Panc1 (cell line): ENCODE data around the gene ZDHHC14. TPM values are rescaled to one million over a fixed set of nuclear protein-coding genes. Genes with fewer than 3 reads are reported as not detected.

Experiments used
- ATAC-seq: fragments of 200-7000 bp; cut with Tn5 transposase; 2 replicates; pipeline ENCODE4 v1.9.1; 2020; ENCODE audit warnings: mild to moderate bottlenecking, moderate library complexity
- BruUV-seq: library from RNA; stranded (reverse); fragments of 400-500 nt; replicated peaks from 2 replicates; lab custom pipeline; 2021; lab: Mats Ljungman, UMichigan
- CTCF ChIA-PET: fragments of 300-600 bp; sonication (Branson Sonifier 250); formaldehyde crosslinking; loops from one replicate; lab custom pipeline; 2022; ENCODE audit warnings: antibody characterized with exemption; lab: Charles Lee
- POLR2A ChIA-PET: fragments of 300-600 bp; sonication (Branson Sonifier 250); formaldehyde crosslinking; loops from one replicate; lab custom pipeline; 2022; ENCODE audit warnings: antibody characterized with exemption; lab: Charles Lee
- DNase-seq: peaks from one replicate; pipeline ENCODE4 v3.0.0-alpha.2; 2010; ENCODE audit warnings: low read depth, low spot score
- H3K27ac ChIP-seq: 2 replicates; pipeline ENCODE4 v1.5.1; 2011; ENCODE audit warnings: mild to moderate bottlenecking, low read length, inconsistent platforms
- H3K27me3 ChIP-seq: fragments of 200-500 bp; sonication (Bioruptor generic); 2 replicates; pipeline ENCODE4 v1.6.0; 2014; ENCODE audit warnings: low read length, inconsistent platforms; ENCODE audit not compliant: control insufficient read depth, insufficient read depth
- H3K36me3 ChIP-seq: fragments of 200-500 bp; sonication (Bioruptor generic); 2 replicates; pipeline ENCODE4 v1.5.1; 2014; ENCODE audit warnings: inconsistent platforms, mild to moderate bottlenecking, low read length, moderate library complexity; ENCODE audit not compliant: control insufficient read depth, insufficient read depth
- H3K4me1 ChIP-seq: 2 replicates; pipeline ENCODE4 v1.5.1; 2011; ENCODE audit warnings: inconsistent platforms, mild to moderate bottlenecking, low read length, moderate library complexity; ENCODE audit not compliant: control insufficient read depth, insufficient read depth
- H3K4me3 ChIP-seq, 2 experiments: 2 replicates each; pipeline ENCODE4 v1.5.1; 2011 to 2012; ENCODE audit warnings: low read depth in 2 of 2, low read length in 2 of 2, mild to moderate bottlenecking in 2 of 2, inconsistent platforms in 1 of 2, moderate library complexity in 1 of 2
- H3K9me3 ChIP-seq: fragments of 200-500 bp; sonication (Bioruptor generic); 2 replicates; pipeline ENCODE4 v1.5.1; 2014; ENCODE audit warnings: low read depth, mild to moderate bottlenecking, inconsistent platforms, low read length, moderate library complexity; ENCODE audit not compliant: control insufficient read depth, insufficient read depth
- POLR2AphosphoS5 ChIP-seq: IDR thresholded peaks from 2 replicates; pipeline ENCODE4 v1.6.1; 2012; ENCODE audit warnings: mild to moderate bottlenecking, low read depth, low read length, moderate library complexity
- SIN3A ChIP-seq: IDR thresholded peaks from 2 replicates; pipeline ENCODE4 v1.6.1; 2012; ENCODE audit warnings: low read depth, mild to moderate bottlenecking, low read length, moderate library complexity, borderline replicate concordance; ENCODE audit not compliant: insufficient read depth
- TCF7L2 ChIP-seq: IDR thresholded peaks from 2 replicates; pipeline ENCODE4 v1.6.1; 2011; ENCODE audit warnings: mild to moderate bottlenecking, low read depth, low read length, inconsistent platforms
- in situ Hi-C: cut with HindIII; loops from 2 replicates; pipeline ENCODE4 v1.10.0; 2016; ENCODE audit warnings: low sequenced_read_pairs, low pct_unique_long_range_greater_than_20kb
- intact Hi-C: fragments of 100-400 bp; cut with micrococcal nuclease; formaldehyde crosslinking; loops from one replicate; pipeline ENCODE4 v1.10.0; 2022; ENCODE audit not compliant: unreplicated experiment
- total RNA-seq: library from RNA; stranded (reverse); gene quantifications from one replicate; pipeline ENCODE4 v1.2.1, GENCODE V29; 2021; ENCODE audit not compliant: unreplicated experiment
- TF ChIP-seq, protein P1 (sequence below): fragments of 450-650 bp; IDR thresholded peaks from 2 replicates; pipeline ENCODE4 v1.5.1; 2017; ENCODE audit warnings: mild to moderate bottlenecking
- TF ChIP-seq, protein P2 (sequence below), 2 experiments: IDR thresholded peaks; 2 replicates each; pipeline ENCODE4 v1.6.1; 2011 to 2012; ENCODE audit warnings: low read depth in 2 of 2, control low read depth in 1 of 2, low read length in 1 of 2, mild to moderate bottlenecking in 1 of 2, moderate library complexity in 1 of 2; ENCODE audit not compliant: insufficient read depth in 1 of 2

The ZDHHC14 gene
- total RNA-seq, 1 experiment from 2014 or later: 19.9 TPM

DNA sequence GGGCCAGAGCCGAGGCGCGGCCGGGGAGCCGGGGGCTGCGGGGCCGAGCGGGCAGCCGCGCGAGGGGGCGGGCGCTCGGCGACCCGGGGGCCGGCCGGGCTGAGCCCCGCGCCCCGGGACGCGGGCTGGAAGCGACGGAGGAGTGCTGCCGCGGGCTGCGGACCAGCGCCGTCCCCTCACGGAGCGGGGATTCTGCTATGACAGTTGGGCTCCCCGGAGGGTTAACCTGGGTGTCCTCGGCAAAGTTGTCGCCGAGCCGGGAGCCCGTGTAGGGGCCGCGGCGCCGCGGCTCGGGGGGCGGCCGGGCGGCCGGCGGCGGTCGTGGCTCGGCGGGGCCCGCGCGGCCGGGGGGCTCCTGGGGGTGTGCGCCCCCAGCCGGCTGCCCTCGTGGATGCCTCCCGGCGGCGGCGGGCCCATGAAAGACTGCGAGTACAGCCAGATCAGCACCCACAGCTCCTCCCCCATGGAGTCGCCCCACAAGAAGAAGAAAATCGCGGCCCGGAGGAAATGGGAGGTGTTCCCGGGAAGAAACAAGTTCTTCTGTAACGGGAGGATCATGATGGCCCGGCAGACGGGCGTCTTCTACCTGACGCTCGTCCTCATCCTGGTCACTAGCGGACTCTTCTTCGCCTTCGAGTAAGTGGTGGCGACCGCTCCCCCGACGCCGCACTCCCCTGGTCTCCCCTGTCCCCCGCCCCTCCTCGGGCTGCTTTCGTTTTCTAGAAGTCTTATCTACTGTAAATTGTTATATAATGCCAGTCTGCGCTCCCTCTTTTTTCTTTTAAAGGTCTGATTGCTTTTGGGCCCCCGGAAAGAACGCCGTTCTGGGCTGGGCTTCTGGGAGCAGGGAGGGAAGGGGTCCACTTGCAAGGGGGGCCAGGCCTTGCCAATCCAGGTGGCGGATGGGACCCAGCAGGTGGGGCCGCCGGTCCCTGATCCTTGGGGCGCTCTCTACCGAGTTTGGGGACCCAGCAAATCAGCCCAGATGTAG is 936 bp downstream of the ZDHHC14 start:
- TF ChIP-seq, protein P1, sequence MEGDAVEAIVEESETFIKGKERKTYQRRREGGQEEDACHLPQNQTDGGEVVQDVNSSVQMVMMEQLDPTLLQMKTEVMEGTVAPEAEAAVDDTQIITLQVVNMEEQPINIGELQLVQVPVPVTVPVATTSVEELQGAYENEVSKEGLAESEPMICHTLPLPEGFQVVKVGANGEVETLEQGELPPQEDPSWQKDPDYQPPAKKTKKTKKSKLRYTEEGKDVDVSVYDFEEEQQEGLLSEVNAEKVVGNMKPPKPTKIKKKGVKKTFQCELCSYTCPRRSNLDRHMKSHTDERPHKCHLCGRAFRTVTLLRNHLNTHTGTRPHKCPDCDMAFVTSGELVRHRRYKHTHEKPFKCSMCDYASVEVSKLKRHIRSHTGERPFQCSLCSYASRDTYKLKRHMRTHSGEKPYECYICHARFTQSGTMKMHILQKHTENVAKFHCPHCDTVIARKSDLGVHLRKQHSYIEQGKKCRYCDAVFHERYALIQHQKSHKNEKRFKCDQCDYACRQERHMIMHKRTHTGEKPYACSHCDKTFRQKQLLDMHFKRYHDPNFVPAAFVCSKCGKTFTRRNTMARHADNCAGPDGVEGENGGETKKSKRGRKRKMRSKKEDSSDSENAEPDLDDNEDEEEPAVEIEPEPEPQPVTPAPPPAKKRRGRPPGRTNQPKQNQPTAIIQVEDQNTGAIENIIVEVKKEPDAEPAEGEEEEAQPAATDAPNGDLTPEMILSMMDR: peak; percentile 62; the same call in 1 of the 2 replicates
- peak; percentile 5; the same call in 1 of the 2 replicates for TF ChIP-seq SIN3A
- TF ChIP-seq, protein P2, sequence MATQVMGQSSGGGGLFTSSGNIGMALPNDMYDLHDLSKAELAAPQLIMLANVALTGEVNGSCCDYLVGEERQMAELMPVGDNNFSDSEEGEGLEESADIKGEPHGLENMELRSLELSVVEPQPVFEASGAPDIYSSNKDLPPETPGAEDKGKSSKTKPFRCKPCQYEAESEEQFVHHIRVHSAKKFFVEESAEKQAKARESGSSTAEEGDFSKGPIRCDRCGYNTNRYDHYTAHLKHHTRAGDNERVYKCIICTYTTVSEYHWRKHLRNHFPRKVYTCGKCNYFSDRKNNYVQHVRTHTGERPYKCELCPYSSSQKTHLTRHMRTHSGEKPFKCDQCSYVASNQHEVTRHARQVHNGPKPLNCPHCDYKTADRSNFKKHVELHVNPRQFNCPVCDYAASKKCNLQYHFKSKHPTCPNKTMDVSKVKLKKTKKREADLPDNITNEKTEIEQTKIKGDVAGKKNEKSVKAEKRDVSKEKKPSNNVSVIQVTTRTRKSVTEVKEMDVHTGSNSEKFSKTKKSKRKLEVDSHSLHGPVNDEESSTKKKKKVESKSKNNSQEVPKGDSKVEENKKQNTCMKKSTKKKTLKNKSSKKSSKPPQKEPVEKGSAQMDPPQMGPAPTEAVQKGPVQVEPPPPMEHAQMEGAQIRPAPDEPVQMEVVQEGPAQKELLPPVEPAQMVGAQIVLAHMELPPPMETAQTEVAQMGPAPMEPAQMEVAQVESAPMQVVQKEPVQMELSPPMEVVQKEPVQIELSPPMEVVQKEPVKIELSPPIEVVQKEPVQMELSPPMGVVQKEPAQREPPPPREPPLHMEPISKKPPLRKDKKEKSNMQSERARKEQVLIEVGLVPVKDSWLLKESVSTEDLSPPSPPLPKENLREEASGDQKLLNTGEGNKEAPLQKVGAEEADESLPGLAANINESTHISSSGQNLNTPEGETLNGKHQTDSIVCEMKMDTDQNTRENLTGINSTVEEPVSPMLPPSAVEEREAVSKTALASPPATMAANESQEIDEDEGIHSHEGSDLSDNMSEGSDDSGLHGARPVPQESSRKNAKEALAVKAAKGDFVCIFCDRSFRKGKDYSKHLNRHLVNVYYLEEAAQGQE (IDR thresholded peaks at IDR 0.05; ENCODE audit: insufficient read depth in 1 of 2, low read depth in 2 of 2, low read length in 1 of 2): no peak
- peak; percentile 67 for TF ChIP-seq TCF7L2
- no peak for TF ChIP-seq POLR2AphosphoS5
- ChIA-PET CTCF (no interaction called here), POLR2A (interaction anchor here (0.6 kb wide), 1 partner anchor 55 kb away, joined by 5 read pairs; no protein-coding TSS in a partner anchor)
- Histone ChIP-seq H3K27ac (peak overlapping the region; percentile 70), H3K27me3 (no peaks in the 10 kb centered on the region), H3K9me3 (no peaks in the 10 kb centered on the region), H3K4me3 (peak overlapping the region; percentile 68 to 88), H3K36me3 (no peaks in the 10 kb centered on the region; the same call in 1 of the 2 replicates), H3K4me1 (peaks cover 22% of the 10 kb centered on the region)
- intact Hi-C loops: loop anchor here (5.0 to 10.0 kb wide), 2 partner anchors 213 to 285 kb away; no protein-coding TSS in a partner anchor
- ATAC-seq (peak; percentile 18), DNase-seq (no peak)
- in situ Hi-C loops: no loop called here
- no TSS peak for BruUV-seq

DNA sequence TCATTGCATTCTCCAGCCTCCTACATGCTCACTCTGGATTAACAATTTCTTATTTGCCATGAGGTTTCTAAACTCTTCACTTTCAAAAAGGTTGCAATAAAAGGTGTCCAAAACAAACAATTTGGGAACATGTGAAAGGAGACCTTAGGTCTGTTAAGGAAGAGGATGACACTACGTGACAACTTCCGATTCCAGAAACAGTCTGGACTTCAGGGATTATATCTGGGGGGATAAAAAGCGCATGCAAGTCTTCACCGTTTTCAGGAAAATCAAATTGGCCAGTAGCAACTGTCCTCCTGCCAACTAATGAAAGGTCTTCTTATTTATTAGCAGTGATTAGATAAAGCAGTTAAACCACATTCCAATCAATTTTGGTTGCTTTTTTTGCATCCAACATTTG is 1.8 kb downstream of the ZDHHC14 start:
- H3K9me3 ChIP-seq: no peaks in the 10 kb centered on the region
- H3K4me3 ChIP-seq: peak overlapping the region; percentile 68 to 88
- ChIA-PET CTCF (no interaction called here), POLR2A (interaction anchor here (0.6 kb wide), 1 partner anchor 55 kb away, joined by 5 read pairs; no protein-coding TSS in a partner anchor)
- no peaks in the 10 kb centered on the region; the same call in 1 of the 2 replicates for H3K36me3 ChIP-seq
- BruUV-seq: TSS peak; percentile 72
- intact Hi-C loops (loop anchor here (5.0 to 10.0 kb wide), 2 partner anchors 212 to 284 kb away; no protein-coding TSS in a partner anchor), in situ Hi-C loops (no loop called here)
- no peak for TF ChIP-seq TCF7L2
- no peak for TF ChIP-seq SIN3A
- no peak for TF ChIP-seq POLR2AphosphoS5
- TF ChIP-seq, protein P2 (IDR thresholded peaks at IDR 0.05; ENCODE audit: insufficient read depth in 1 of 2, low read depth in 2 of 2, low read length in 1 of 2): no peak
- TF ChIP-seq, protein P1: no peak
- peak overlapping the region; percentile 70; the same call in 1 of the 2 replicates for H3K27ac ChIP-seq
- ATAC-seq: no peak
- no peaks in the 10 kb centered on the region for H3K27me3 ChIP-seq
- DNase-seq: no peak
- H3K4me1 ChIP-seq: peaks cover 22% of the 10 kb centered on the region
